ENCODE results near the gene LTBP2. TPM values are rescaled to one million over a fixed set of nuclear protein-coding genes. Genes with fewer than 3 reads are reported as not detected.

Gene LTBP2
- total and polyA plus RNA-seq, 2 of the 8 experiments (the other 6 are each of a cell fraction or from before 2014, with no cell fraction given), result 0.48 to 0.89 TPM

DNA sequence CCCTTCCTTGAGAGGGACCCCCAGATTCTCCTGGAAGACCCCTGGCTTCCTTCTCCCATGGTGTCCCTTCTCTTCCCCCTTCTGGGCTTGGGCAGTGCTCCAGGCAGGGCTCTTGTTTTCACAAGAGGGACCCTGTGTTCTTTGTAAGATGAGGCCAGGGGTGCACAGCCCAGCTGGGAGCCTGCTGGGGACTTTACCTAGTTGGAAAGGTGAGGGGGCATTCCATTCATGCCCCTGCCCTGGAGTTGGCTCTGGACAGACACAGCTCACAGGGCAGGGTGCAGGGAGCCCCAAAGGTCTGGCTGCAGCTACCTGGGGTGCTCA lies 87.3 kb downstream of the LTBP2 start:
- no peak overlapping the region for H2AFZ ChIP-seq (ENCODE audit: low read length)
- no peak for TF ChIP-seq BACH1 (IDR thresholded peaks at IDR 0.05; ENCODE audit: low read length)
- no peak for TF ChIP-seq ATF3 (IDR thresholded peaks at IDR 0.05; ENCODE audit: insufficient read depth, low read depth, low read length)
- TF ChIP-seq TBP (IDR thresholded peaks at IDR 0.05; ENCODE audit: low read depth, low read length), result no peak
- TF ChIP-seq, protein P1, sequence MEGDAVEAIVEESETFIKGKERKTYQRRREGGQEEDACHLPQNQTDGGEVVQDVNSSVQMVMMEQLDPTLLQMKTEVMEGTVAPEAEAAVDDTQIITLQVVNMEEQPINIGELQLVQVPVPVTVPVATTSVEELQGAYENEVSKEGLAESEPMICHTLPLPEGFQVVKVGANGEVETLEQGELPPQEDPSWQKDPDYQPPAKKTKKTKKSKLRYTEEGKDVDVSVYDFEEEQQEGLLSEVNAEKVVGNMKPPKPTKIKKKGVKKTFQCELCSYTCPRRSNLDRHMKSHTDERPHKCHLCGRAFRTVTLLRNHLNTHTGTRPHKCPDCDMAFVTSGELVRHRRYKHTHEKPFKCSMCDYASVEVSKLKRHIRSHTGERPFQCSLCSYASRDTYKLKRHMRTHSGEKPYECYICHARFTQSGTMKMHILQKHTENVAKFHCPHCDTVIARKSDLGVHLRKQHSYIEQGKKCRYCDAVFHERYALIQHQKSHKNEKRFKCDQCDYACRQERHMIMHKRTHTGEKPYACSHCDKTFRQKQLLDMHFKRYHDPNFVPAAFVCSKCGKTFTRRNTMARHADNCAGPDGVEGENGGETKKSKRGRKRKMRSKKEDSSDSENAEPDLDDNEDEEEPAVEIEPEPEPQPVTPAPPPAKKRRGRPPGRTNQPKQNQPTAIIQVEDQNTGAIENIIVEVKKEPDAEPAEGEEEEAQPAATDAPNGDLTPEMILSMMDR (IDR thresholded peaks at IDR 0.05; ENCODE audit: control extremely low read depth in 1 of 3, insufficient read depth in 1 of 3, low read depth in 1 of 3, low read length in 3 of 3), result no peak
- TF ChIP-seq CEBPB (IDR thresholded peaks at IDR 0.05; ENCODE audit: low read depth, low read length), result no peak
- no peak for TF ChIP-seq RNF2 (IDR thresholded peaks at IDR 0.05; ENCODE audit: borderline replicate concordance, low read depth, low read length, missing control alignments, poor library complexity, severe bottlenecking)
- TF ChIP-seq MAX (IDR thresholded peaks at IDR 0.05), result no peak
- TF ChIP-seq CBX8 (IDR thresholded peaks at IDR 0.05; ENCODE audit: borderline replicate concordance, low read depth, low read length), result no peak
- TF ChIP-seq SIN3A (conservative IDR thresholded peaks at IDR 0.05 in 1 of 2, IDR thresholded peaks at IDR 0.05 in 1 of 2; ENCODE audit: low read depth in 1 of 2, low read length in 2 of 2), result no peak

More for the DNA sequence above, 87.3 kb downstream of the LTBP2 start:
- H2BK120ac ChIP-seq (replicated peaks; ENCODE audit: low read depth, low read length), result no peak overlapping the region
- no peak overlapping the region for H4K5ac ChIP-seq (ENCODE audit: insufficient read length, low read depth, low read length)
- no peak overlapping the region for H3K4me2 ChIP-seq (ENCODE audit: insufficient read depth in 1 of 2, low read depth in 2 of 2, low read length in 2 of 2)
- H3K14ac ChIP-seq (ENCODE audit: insufficient read length), result no peak overlapping the region
- H3K56ac ChIP-seq (replicated peaks; ENCODE audit: insufficient read length, low read depth, low read length), result no peak overlapping the region
- DNase-seq (ENCODE audit: low read depth in 1 of 2, low spot score in 2 of 2) (no peak), FAIRE-seq (no peak)
- H2BK12ac ChIP-seq (ENCODE audit: low read depth, low read length), result no peak overlapping the region
- no peaks in the 10 kb centered on the region for H3K27me3 ChIP-seq (replicated peaks in 1 of 4; ENCODE audit: control insufficient read depth in 3 of 4, extremely low read depth in 1 of 4, insufficient read depth in 3 of 4, low read length in 3 of 4)
- H3K36me3 ChIP-seq (ENCODE audit: control insufficient read depth in 2 of 4, insufficient read depth in 4 of 4, low read length in 3 of 4), result no peaks in the 10 kb centered on the region
- H3K4me1 ChIP-seq (replicated peaks in 1 of 4; ENCODE audit: control insufficient read depth in 3 of 4, insufficient read depth in 4 of 4, low read length in 3 of 4), result peaks cover 0 to 6% (median 3%) of the 10 kb centered on the region in 4 experiments; a peak in 2 of 7 replicates
- no peak overlapping the region for H3K4me3 ChIP-seq (ENCODE audit: extremely low read depth in 1 of 4, insufficient read depth in 2 of 4, low read depth in 3 of 4, low read length in 4 of 4)
- ChIA-PET POLR2A (ENCODE audit: partially characterized antibody) (interaction anchor here (2.9 kb wide), 1 partner anchor 32 kb away, joined by 6 read pairs; the partner anchor contains the start of genes ISCA2 and NPC2), CTCF (ENCODE audit: partially characterized antibody) (interaction anchor here (0.6 to 8.3 kb wide), 9 partner anchors 7 to 90 kb away, joined by 3 to 61 read pairs (median 15); no protein-coding TSS in a partner anchor)
- H4K20me1 ChIP-seq (replicated peaks in 1 of 2; ENCODE audit: control insufficient read depth in 1 of 2, insufficient read depth in 2 of 2, low read length in 2 of 2), result no peaks in the 10 kb centered on the region
- no peak overlapping the region; the same call in 1 of the 2 replicates for H4K8ac ChIP-seq (ENCODE audit: extremely low read depth, insufficient read depth, low read length)
- no peak overlapping the region for H3K23ac ChIP-seq (ENCODE audit: insufficient read length)
- no peak overlapping the region for H2BK20ac ChIP-seq (ENCODE audit: low read length)
- no peak overlapping the region for H4K91ac ChIP-seq (replicated peaks; ENCODE audit: insufficient read length, low read length)
- no peaks in the 10 kb centered on the region for H3K9me3 ChIP-seq (ENCODE audit: insufficient read depth in 2 of 2, low read depth in 1 of 2, low read length in 1 of 2)
- no peak overlapping the region for H2AK5ac ChIP-seq (ENCODE audit: low read depth, low read length)
- no peak overlapping the region for H3K27ac ChIP-seq (ENCODE audit: low read depth, low read length)
- H3K9ac ChIP-seq (replicated peaks in 1 of 4; ENCODE audit: extremely low read depth in 1 of 4, low read depth in 3 of 4, low read length in 3 of 4), result no peak overlapping the region
- H2BK15ac ChIP-seq (ENCODE audit: low read length), result no peak overlapping the region
- no peak overlapping the region for H2BK5ac ChIP-seq (ENCODE audit: low read depth, low read length)
- no peaks in the 10 kb centered on the region for H3K23me2 ChIP-seq (ENCODE audit: low read depth, low read length)
- no peak overlapping the region for H3K4ac ChIP-seq (replicated peaks; ENCODE audit: insufficient read length, low read depth, low read length)
- H3K79me1 ChIP-seq (ENCODE audit: low read depth, low read length), result no peaks in the 10 kb centered on the region
- H3K79me2 ChIP-seq (ENCODE audit: control insufficient read depth in 1 of 2, insufficient read depth in 2 of 2, low read length in 2 of 2), result no peaks in the 10 kb centered on the region
- no peak overlapping the region for H3K18ac ChIP-seq (ENCODE audit: extremely low read depth, low read length)

All from H1 (cell line).